Kidney epithelial cell (primary cell): ENCODE measurements around the gene FASN. TPM values are rescaled to one million over a fixed set of nuclear protein-coding genes. Genes with fewer than 3 reads are reported as not detected.
"Not testable (repeated sequence)": the region's sequence is repeated elsewhere in the genome, so short reads cannot be mapped to it uniquely, and the experiment has no call there.

ENCODE experiments used
- DNase-seq: peaks from one replicate; pipeline ENCODE4 v3.0.0-alpha.2; 2010; ENCODE audit warnings: low read depth
- H3K27me3 ChIP-seq: 2 replicates; pipeline ENCODE4 v1.6.0; 2011; ENCODE audit warnings: low read length; ENCODE audit not compliant: control insufficient read depth, insufficient read depth
- H3K36me3 ChIP-seq: 2 replicates; pipeline ENCODE4 v1.5.1; 2011; ENCODE audit warnings: low read length; ENCODE audit not compliant: control insufficient read depth, insufficient read depth
- H3K4me3 ChIP-seq: 2 replicates; pipeline ENCODE4 v1.5.1; 2011; ENCODE audit warnings: low read depth, mild to moderate bottlenecking, control low read depth, low read length
- CTCF ChIP-seq: IDR thresholded peaks from 2 replicates; pipeline ENCODE4 v1.5.1; 2011; ENCODE audit warnings: mild to moderate bottlenecking, moderate library complexity, low read length, control low read depth, inconsistent platforms; ENCODE audit not compliant: insufficient read depth, poor library complexity, severe bottlenecking
- total RNA-seq: library from RNA; depleted of rRNA; stranded (reverse); fragments of >200 nt; gene quantifications from 2 replicates; pipeline ENCODE4 v1.2.3, GENCODE V29; 2015

FASN gene
- 202 and 249 TPM in 2 replicates for total RNA-seq

GRCh38 chr17:82098169-82098938 is at the start of gene FASN:
Gene FASN (minus strand): TSS chr17:82098236. CDS start chr17:82096445, 1,791 bp downstream.
- Histone ChIP-seq H3K4me3 (peak within 1 kb of the TSS; percentile 72), H3K27me3 (no peaks in the 10 kb centered on the region), H3K36me3 (peaks cover 3% of the 10 kb centered on the region)
- TF ChIP-seq CTCF = peak; percentile 36
- peak; percentile 66 for DNase-seq

- no peak for DNase-seq
- no peak for TF ChIP-seq CTCF
- H3K36me3 ChIP-seq = no peaks in the 10 kb centered on the region
- H3K27me3 ChIP-seq = no peaks in the 10 kb centered on the region
- no peak overlapping the region for H3K4me3 ChIP-seq
These were observed 48.9 kb upstream of the FASN start for GRCh38 chr17:82146663-82147654.

GRCh38 chr17:82145550-82146155 is 47.6 kb upstream of the FASN start:
- H3K4me3 ChIP-seq = no peak overlapping the region
- no peak for DNase-seq
- no peaks in the 10 kb centered on the region for H3K27me3 ChIP-seq
- TF ChIP-seq CTCF = no peak
- no peaks in the 10 kb centered on the region for H3K36me3 ChIP-seq

GRCh38 chr17:82143333-82143732 is 45.3 kb upstream of the FASN start:
- DNase-seq = no peak
- Histone ChIP-seq H3K36me3 (no peaks in the 10 kb centered on the region), H3K4me3 (no peak overlapping the region), H3K27me3 (no peaks in the 10 kb centered on the region)
- TF ChIP-seq CTCF = no peak

- not testable (repeated sequence) for DNase-seq, H3K36me3 ChIP-seq, H3K27me3 ChIP-seq, H3K4me3 ChIP-seq
These were observed 41.9 kb upstream of the FASN start for GRCh38 chr17:82139961-82140360.

GRCh38 chr17:82138511-82138992 is 40.5 kb upstream of the FASN start:
- H3K4me3 ChIP-seq = no peak overlapping the region

More at GRCh38 chr17:82138511-82138992, 40.5 kb upstream of the FASN start:
- no peaks in the 10 kb centered on the region for H3K27me3 ChIP-seq
- no peak for DNase-seq
- no peak for TF ChIP-seq CTCF
- no peaks in the 10 kb centered on the region for H3K36me3 ChIP-seq
